MCF 10A (cell line): Measurements from ENCODE around the gene ACTL8. TPM values are rescaled to one million over a fixed set of nuclear protein-coding genes. Genes with fewer than 3 reads are reported as not detected.

Experiments used
- BruUV-seq: library from RNA; stranded (reverse); fragments of 400-500 nt; replicated peaks from 2 replicates; lab custom pipeline; 2021; lab: Mats Ljungman, UMichigan
- CTCF ChIA-PET: fragments of 300-600 bp; sonication (Branson Sonifier 250); formaldehyde crosslinking; extraction: SDS; loops from one replicate; lab custom pipeline; 2021; ENCODE audit warnings: antibody characterized with exemption, inconsistent platforms; lab: Yijun Ruan, JAX
- POLR2A ChIA-PET: fragments of 300-600, 350-650 bp; sonication (Branson Sonifier 250); formaldehyde crosslinking; extraction: SDS; loops from one replicate; lab custom pipeline; 2020; ENCODE audit warnings: antibody characterized with exemption, inconsistent platforms; lab: Yijun Ruan, JAX
- DNase-seq: peaks from one replicate; pipeline ENCODE4 v3.0.0-alpha.2; 2018; ENCODE audit not compliant: unreplicated experiment
- H3K27ac Mint-ChIP-seq: one replicate; pipeline ENCODE4 v1.8.0; 2022; ENCODE audit warnings: mild to moderate bottlenecking, low read depth, mixed read lengths; ENCODE audit not compliant: unreplicated experiment
- H3K27me3 Mint-ChIP-seq: one replicate; pipeline ENCODE4 v1.8.0; 2022; ENCODE audit warnings: mixed read lengths; ENCODE audit not compliant: insufficient read depth, unreplicated experiment
- H3K36me3 Mint-ChIP-seq: one replicate; pipeline ENCODE4 v1.8.0; 2022; ENCODE audit warnings: mild to moderate bottlenecking, moderate library complexity, mixed read lengths; ENCODE audit not compliant: insufficient read depth, unreplicated experiment
- H3K4me1 Mint-ChIP-seq: one replicate; pipeline ENCODE4 v1.8.0; 2022; ENCODE audit warnings: mixed read lengths; ENCODE audit not compliant: insufficient read depth, unreplicated experiment
- H3K4me3 Mint-ChIP-seq: one replicate; pipeline ENCODE4 v1.8.0; 2022; ENCODE audit warnings: mild to moderate bottlenecking, moderate library complexity, mixed read lengths; ENCODE audit not compliant: unreplicated experiment
- H3K9me3 Mint-ChIP-seq: one replicate; pipeline ENCODE4 v1.8.0; 2022; ENCODE audit warnings: mixed read lengths; ENCODE audit not compliant: unreplicated experiment
- intact Hi-C: fragments of 100-400 bp; cut with micrococcal nuclease; formaldehyde crosslinking; loops from 2 replicates; pipeline ENCODE4 v1.14.1; 2022
- total RNA-seq: library from RNA; stranded (reverse); gene quantifications from 2 replicates; pipeline ENCODE4 v1.2.3, GENCODE V29; 2022
- TF ChIP-seq, protein P1 (sequence below): fragments of 200-600 bp; IDR thresholded peaks from one replicate; pipeline ENCODE4 v1.8.0; 2022; ENCODE audit warnings: antibody characterized with exemption, mild to moderate bottlenecking; ENCODE audit not compliant: unreplicated experiment

Gene ACTL8
- total RNA-seq, 1 experiment from 2014 or later: 0.23 TPM

GRCh38 chr1:17746920-17747319, 8.2 kb upstream of the ACTL8 start:
- no peak overlapping the region for H3K4me3 Mint-ChIP-seq
- H3K36me3 Mint-ChIP-seq: no peaks in the 10 kb centered on the region
- intact Hi-C loops: no loop called here
- H3K27ac Mint-ChIP-seq: no peak overlapping the region
- H3K4me1 Mint-ChIP-seq: no peaks in the 10 kb centered on the region
- ChIA-PET CTCF (interaction anchor here (0.6 kb wide), 1 partner anchor 267 kb away, joined by 3 read pairs; no protein-coding TSS in a partner anchor), POLR2A (no interaction called here)
- no peak for DNase-seq
- TF ChIP-seq, protein P1, sequence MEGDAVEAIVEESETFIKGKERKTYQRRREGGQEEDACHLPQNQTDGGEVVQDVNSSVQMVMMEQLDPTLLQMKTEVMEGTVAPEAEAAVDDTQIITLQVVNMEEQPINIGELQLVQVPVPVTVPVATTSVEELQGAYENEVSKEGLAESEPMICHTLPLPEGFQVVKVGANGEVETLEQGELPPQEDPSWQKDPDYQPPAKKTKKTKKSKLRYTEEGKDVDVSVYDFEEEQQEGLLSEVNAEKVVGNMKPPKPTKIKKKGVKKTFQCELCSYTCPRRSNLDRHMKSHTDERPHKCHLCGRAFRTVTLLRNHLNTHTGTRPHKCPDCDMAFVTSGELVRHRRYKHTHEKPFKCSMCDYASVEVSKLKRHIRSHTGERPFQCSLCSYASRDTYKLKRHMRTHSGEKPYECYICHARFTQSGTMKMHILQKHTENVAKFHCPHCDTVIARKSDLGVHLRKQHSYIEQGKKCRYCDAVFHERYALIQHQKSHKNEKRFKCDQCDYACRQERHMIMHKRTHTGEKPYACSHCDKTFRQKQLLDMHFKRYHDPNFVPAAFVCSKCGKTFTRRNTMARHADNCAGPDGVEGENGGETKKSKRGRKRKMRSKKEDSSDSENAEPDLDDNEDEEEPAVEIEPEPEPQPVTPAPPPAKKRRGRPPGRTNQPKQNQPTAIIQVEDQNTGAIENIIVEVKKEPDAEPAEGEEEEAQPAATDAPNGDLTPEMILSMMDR: no peak
- H3K27me3 Mint-ChIP-seq: no peaks in the 10 kb centered on the region
- no TSS peak for BruUV-seq
- no peaks in the 10 kb centered on the region for H3K9me3 Mint-ChIP-seq

DNA sequence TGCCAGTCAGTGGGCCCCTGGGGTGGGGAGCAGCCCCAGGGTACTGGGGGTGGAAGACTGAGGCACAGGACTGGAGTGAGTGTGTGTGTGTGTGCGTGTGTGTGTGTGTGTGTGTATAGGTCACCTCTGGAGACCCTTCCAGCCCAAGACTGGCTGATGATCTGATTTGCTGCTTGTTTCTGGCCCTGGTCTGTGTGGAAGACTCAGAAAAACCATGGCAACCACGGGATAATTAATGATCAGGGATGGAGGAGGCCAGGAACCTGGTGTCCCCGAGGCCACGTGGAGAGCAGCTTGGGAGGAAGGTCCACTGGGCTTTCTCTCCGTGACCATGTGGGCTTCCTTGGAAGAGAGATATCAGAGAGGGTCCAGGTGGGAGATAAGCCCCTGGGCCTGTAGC, 4.8 kb upstream of the ACTL8 start:
- BruUV-seq: no TSS peak
- ChIA-PET CTCF (no interaction called here), POLR2A (no interaction called here)
- Mint-ChIP-seq H3K36me3 (no peaks in the 10 kb centered on the region), H3K4me1 (no peaks in the 10 kb centered on the region), H3K4me3 (no peak overlapping the region), H3K27me3 (no peaks in the 10 kb centered on the region), H3K9me3 (peaks cover 8% of the 10 kb centered on the region), H3K27ac (no peak overlapping the region)
- intact Hi-C loops: no loop called here
- no peak for DNase-seq
- TF ChIP-seq, protein P1: no peak

DNA sequence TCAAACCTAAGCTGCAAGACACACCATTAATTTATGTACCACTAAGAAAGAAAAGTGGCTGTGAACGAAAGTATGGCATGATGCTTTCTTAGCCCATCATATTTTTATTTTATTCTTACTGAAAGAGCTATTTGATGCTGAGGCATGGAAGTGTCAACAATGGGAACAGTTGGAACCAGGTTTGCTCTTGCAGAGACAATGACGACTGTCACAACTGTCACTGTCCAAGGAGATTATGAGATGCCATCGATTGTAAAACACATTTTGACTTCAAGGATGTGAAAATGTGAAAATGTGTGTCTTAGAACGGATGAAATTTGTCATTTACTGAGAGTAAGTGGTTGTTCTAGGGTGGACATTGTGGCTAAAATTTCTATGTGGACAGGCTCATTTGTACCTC, 2.8 kb upstream of the ACTL8 start:
- Mint-ChIP-seq H3K27ac (no peak overlapping the region), H3K4me3 (no peak overlapping the region), H3K36me3 (no peaks in the 10 kb centered on the region), H3K4me1 (no peaks in the 10 kb centered on the region), H3K27me3 (no peaks in the 10 kb centered on the region), H3K9me3 (peaks cover 8% of the 10 kb centered on the region)
- TF ChIP-seq, protein P1: no peak
- DNase-seq: no peak
- ChIA-PET POLR2A (no interaction called here), CTCF (no interaction called here)
- no TSS peak for BruUV-seq
- intact Hi-C loops: no loop called here

DNA sequence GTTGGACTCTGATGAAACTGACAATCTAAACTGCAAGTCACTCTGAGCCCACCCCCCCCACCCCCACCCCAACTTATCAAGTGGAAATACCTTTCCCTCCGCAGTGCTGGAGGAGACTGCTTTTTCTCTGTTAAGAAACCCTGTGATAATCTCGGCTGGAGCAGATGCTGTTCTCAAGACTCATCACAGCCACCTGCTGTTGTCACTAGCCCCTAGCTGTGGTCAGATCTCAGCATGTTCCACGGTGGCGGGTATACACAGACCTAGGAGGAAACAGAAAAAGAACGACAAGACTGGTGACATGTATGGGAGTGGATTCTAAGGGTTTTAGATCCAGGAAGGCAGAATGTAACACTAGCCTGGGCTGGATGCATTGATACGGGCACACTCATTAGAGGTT, 2.3 kb downstream of the ACTL8 start:
- POLR2A ChIA-PET: no interaction called here
- peaks cover 16% of the 10 kb centered on the region for H3K9me3 Mint-ChIP-seq
- no peak for DNase-seq
- CTCF ChIA-PET: no interaction called here
- no peaks in the 10 kb centered on the region for H3K36me3 Mint-ChIP-seq
- intact Hi-C loops: no loop called here
- TF ChIP-seq, protein P1: no peak
- H3K27me3 Mint-ChIP-seq: no peaks in the 10 kb centered on the region
- no TSS peak for BruUV-seq
- no peak overlapping the region for H3K4me3 Mint-ChIP-seq
- no peak overlapping the region for H3K27ac Mint-ChIP-seq
- H3K4me1 Mint-ChIP-seq: no peaks in the 10 kb centered on the region
